Adrenal gland (tissue), 12 donors: ENCODE data around the gene CREG2. TPM values are rescaled to one million over a fixed set of nuclear protein-coding genes. Genes with fewer than 3 reads are reported as not detected.

Experiments
- DNase-seq, 7 donors: peaks; one replicate each; pipeline ENCODE4 v3.0.0-alpha.2; 2019 to 2020
- H3K27ac ChIP-seq, 5 donors: fragments of 200-600 bp; sonication (generic) in 4 of 5; 1 replicate in 3 of 5; 2 replicates in 2 of 5; pipeline versions ENCODE4 v1.5.1 to v1.8.0; 2016 to 2020; ENCODE audit warnings: mild to moderate bottlenecking in 1 of 5
- H3K27me3 ChIP-seq: fragments of 200-600 bp; 2 replicates; pipeline ENCODE4 v1.8.0; 2021
- H3K36me3 ChIP-seq, 2 donors: fragments of 200-600 bp; replicated peaks in 1 of 2; 1 replicate in 1 of 2; 2 replicates in 1 of 2; pipeline versions ENCODE4 v1.5.1 to v1.8.0; 2018 to 2022
- H3K4me1 ChIP-seq, 2 donors: fragments of 200-600 bp; replicated peaks in 1 of 2; 1 replicate in 1 of 2; 2 replicates in 1 of 2; pipeline versions ENCODE4 v1.5.1 to v1.8.0; 2018 to 2021
- H3K4me3 ChIP-seq, 4 donors: fragments of 200-600 bp; sonication (generic) in 3 of 4; one replicate each; pipeline ENCODE4 v1.5.1; 2016 to 2018
- H3K9me3 ChIP-seq, 3 donors: fragments of 200-600 bp; sonication (generic) in 1 of 3; replicated peaks in 1 of 3; 1 replicate in 2 of 3; 2 replicates in 1 of 3; pipeline versions ENCODE4 v1.5.1 to v1.8.0; 2016 to 2021
- POLR2A ChIP-seq, 2 donors: fragments of 450-650 bp; IDR thresholded peaks; one replicate each; pipeline ENCODE4 v1.6.1; 2017; ENCODE audit warnings: antibody characterized with exemption in 2 of 2, mild to moderate bottlenecking in 2 of 2, moderate library complexity in 1 of 2
- WGBS, 4 donors: extraction: QIAGEN DNeasy Blood & Tissue Kit in 2 of 4; methylation state at CpG; one replicate each; pipeline versions ENCODE4 v1.1.5 to v1.1.7; 2013 to 2017; 5-methylcytosine and 5-hydroxymethylcytosine counted together
- intact Hi-C, 2 donors: fragments of 100-400 bp; cut with DNase I; formaldehyde crosslinking; loops; one replicate each; pipeline versions ENCODE4 v1.14.1 to v1.15.0; 2022 to 2023
- polyA plus RNA-seq, 3 donors: library from polyadenylated mRNA; stranded (reverse); fragments of 200-250 nt in 2 of 3; fragments of 350-450 nt in 1 of 3; fragmentation: Illumina TruSeq in 1 of 3; extraction: RNeasy Lipid Tissue Mini Kit (QIAGEN cat#74804) in 1 of 3; gene quantifications; one replicate each; pipeline ENCODE4 v1.2.3, GENCODE V29; 2013 to 2014
- total RNA-seq, 9 donors: library from RNA; depleted of rRNA in 4 of 9; stranded (reverse); fragments of >200 nt in 4 of 9; fragments of 120-200 nt in 1 of 9; fragmentation: NEBNext Ultra II Directional in 1 of 9; extraction: Animal tissue kit (Norgen Biotek cat#: 25700) in 1 of 9; gene quantifications; one replicate each; pipeline versions ENCODE4 v1.1.0 to v1.2.4, GENCODE V29; 2013 to 2023
- TF ChIP-seq, protein P1 (sequence below), 6 experiments: fragments of 450-650 bp in 4 of 6; fragments of 200-600 bp in 2 of 6; sonication (generic) in 1 of 6; IDR thresholded peaks; 1 replicate in 5 of 6; 2 replicates in 1 of 6; pipeline versions ENCODE4 v1.5.1 to v1.8.0; 2016 to 2021; ENCODE audit warnings: antibody characterized with exemption in 6 of 6, mild to moderate bottlenecking in 2 of 6, moderate library complexity in 1 of 6
- donor health status: healthy with polysubstance abuse.
- donor health status: Bipolar disorder and iron deficiency.
- donor health status: DM: yes; HTN: yes; CAD: no.
- donor health status: DM: no; HTN: no; CAD: no.
- donor health status: DM: no; HTN: no; CAD: no.
- donor health status: DM: yes; HTN: yes; CAD: no.

The CREG2 gene
- total and polyA plus RNA-seq, 12 donors: 0.02 to 0.55 (median 0.26) TPM; not detected in 8

DNA sequence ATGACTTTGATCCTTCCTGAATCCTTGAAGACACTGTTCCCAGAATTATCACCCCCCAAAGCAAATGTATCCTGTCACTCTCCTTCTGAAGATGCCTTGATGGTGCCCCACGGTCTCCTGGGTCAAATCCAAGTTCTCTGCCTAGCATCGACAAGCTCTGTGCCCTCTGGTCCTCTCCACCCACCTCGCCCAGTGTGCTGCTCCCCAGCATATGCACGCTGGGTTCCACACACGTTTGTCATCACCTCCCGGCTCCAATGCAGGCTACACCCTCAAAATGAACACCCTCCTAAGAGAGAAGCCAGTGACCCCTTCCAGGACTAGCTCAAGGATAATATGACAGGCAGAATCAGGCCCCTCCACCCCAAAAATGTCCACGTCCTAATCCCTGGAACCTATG is 39.5 kb upstream of the CREG2 start:
- H3K4me1 ChIP-seq: no peaks in the 10 kb centered on the region
- intact Hi-C loops: loop anchor here in 1 of 2 donors (10.0 kb wide), 1 partner anchor 408 kb away; no protein-coding TSS in a partner anchor
- TF ChIP-seq POLR2A (IDR thresholded peaks at IDR 0.05): no peak
- TF ChIP-seq, protein P1, sequence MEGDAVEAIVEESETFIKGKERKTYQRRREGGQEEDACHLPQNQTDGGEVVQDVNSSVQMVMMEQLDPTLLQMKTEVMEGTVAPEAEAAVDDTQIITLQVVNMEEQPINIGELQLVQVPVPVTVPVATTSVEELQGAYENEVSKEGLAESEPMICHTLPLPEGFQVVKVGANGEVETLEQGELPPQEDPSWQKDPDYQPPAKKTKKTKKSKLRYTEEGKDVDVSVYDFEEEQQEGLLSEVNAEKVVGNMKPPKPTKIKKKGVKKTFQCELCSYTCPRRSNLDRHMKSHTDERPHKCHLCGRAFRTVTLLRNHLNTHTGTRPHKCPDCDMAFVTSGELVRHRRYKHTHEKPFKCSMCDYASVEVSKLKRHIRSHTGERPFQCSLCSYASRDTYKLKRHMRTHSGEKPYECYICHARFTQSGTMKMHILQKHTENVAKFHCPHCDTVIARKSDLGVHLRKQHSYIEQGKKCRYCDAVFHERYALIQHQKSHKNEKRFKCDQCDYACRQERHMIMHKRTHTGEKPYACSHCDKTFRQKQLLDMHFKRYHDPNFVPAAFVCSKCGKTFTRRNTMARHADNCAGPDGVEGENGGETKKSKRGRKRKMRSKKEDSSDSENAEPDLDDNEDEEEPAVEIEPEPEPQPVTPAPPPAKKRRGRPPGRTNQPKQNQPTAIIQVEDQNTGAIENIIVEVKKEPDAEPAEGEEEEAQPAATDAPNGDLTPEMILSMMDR (IDR thresholded peaks at IDR 0.05): no peak
- no peaks in the 10 kb centered on the region for H3K36me3 ChIP-seq
- H3K27me3 ChIP-seq: no peaks in the 10 kb centered on the region
- 74 to 89% (median 87%) methylated on average over 6 to 7 of the region's 7 CpGs for WGBS, 4 donors
- no peak overlapping the region for H3K4me3 ChIP-seq
- H3K27ac ChIP-seq: no peak overlapping the region
- H3K9me3 ChIP-seq: no peaks in the 10 kb centered on the region
- no peak for DNase-seq

DNA sequence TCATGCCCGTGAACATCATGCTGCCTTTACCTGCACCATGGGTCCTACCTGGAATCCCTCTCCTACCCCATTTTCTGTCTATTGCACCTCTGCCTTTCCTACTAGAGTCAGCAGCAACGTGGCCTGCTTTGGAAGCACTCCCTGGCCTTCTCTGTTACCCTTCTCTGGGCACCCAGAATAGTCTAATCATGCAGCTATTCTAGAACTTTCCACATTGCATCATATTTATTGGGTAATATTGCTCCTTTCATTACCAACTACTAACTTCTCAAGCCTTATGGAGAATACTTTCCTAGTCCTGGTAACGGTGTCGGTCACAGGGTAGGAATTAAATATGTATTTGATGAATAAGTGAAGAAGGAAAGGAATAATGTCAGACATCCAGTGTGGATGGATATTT is 33.3 kb upstream of the CREG2 start:
- H3K9me3 ChIP-seq: no peaks in the 10 kb centered on the region
- H3K4me3 ChIP-seq: no peak overlapping the region
- 75 to 84% (median 78%) methylated on average over 4 of the region's 4 CpGs for WGBS, 4 donors
- TF ChIP-seq POLR2A (IDR thresholded peaks at IDR 0.05): no peak
- TF ChIP-seq, protein P1 (IDR thresholded peaks at IDR 0.05): no peak
- no peaks in the 10 kb centered on the region for H3K36me3 ChIP-seq
- DNase-seq: no peak
- no peak overlapping the region for H3K27ac ChIP-seq
- intact Hi-C loops: loop anchor here in 1 of 2 donors (10.0 kb wide), 1 partner anchor 414 kb away; no protein-coding TSS in a partner anchor
- no peaks in the 10 kb centered on the region for H3K4me1 ChIP-seq
- H3K27me3 ChIP-seq: no peaks in the 10 kb centered on the region

DNA sequence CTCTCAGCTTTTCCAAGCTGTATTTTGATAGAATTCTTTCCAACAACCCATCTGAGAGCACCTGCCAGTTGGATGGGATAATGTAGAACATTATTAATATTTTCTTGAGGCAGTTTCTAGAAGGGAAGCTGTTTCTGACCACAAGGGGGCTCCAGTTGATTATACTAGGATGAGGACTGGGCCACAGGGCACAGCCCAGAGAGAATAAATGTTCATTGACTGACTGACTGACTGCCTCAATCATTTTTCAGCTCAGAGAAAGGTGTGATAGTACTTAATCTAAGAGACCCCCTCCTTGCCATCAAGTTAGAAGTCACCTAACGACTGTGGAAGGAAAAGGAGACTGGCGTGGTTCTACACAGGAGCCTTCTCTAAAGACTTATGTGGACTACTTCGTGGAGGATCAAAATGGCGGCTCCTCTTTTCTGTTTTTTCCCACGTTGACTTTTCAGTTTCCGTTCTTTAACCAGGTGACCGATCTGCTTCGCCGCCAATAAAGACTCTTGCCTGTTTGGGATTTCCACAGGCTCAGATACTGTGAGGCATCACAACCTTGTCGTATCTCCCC is 31.9 kb upstream of the CREG2 start:
- intact Hi-C loops: loop anchor here (10.0 kb wide), 2 partner anchors 276 to 426 kb away; partner anchors contain the start of gene MAP4K4 (in 1 of the 2)
- Histone ChIP-seq H3K27ac (no peak overlapping the region), H3K9me3 (no peaks in the 10 kb centered on the region), H3K4me3 (no peak overlapping the region), H3K4me1 (no peaks in the 10 kb centered on the region), H3K36me3 (no peaks in the 10 kb centered on the region), H3K27me3 (no peaks in the 10 kb centered on the region)
- peak; percentile 33 to 74 (median 49) for DNase-seq
- TF ChIP-seq POLR2A (IDR thresholded peaks at IDR 0.05): no peak
- TF ChIP-seq, protein P1 (IDR thresholded peaks at IDR 0.05): peak; percentile 48 to 69 (median 64)
- 83 to 89% (median 86%) methylated on average over 10 of the region's 10 CpGs for WGBS, 4 donors

DNA sequence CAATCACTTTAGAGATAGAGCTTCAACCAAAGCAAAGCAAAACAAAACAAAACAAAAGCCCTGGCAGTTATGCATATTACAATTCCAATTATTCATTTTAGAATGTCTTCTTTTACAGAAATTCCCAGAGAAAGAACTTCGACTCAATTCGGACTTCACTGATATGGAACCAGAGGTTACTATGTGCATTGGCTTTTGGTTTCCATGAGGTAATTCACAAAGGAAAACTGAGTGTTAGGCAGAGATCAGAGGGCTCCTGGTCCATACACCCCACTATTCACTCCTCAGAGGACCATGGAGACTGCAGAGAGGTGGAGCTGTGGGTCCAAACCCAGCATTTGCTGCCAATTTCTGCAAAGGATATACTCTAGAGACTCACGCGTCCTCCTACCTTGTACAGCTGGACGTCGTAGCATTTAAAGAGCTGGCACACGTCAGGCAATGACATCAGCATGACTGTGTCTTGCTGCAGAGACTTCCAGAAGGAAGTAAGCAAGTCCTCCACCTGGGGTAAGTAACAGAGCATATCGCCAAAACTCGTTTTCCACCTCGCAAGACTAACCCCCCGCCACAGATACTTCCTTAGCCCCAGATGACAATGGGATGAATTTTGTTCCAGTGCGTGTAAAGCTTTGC is 31.3 kb upstream of the CREG2 start:
- intact Hi-C loops: loop anchor here (10.0 kb wide), 2 partner anchors 276 to 426 kb away; partner anchors contain the start of gene MAP4K4 (in 1 of the 2)
- DNase-seq: no peak
- Histone ChIP-seq H3K36me3 (no peaks in the 10 kb centered on the region), H3K27ac (no peak overlapping the region), H3K9me3 (no peaks in the 10 kb centered on the region), H3K27me3 (no peaks in the 10 kb centered on the region), H3K4me1 (no peaks in the 10 kb centered on the region), H3K4me3 (no peak overlapping the region)
- no peak for TF ChIP-seq POLR2A (IDR thresholded peaks at IDR 0.05)
- TF ChIP-seq, protein P1 (IDR thresholded peaks at IDR 0.05): no peak
- 67 to 73% (median 69%) methylated on average over 12 of the region's 12 CpGs for WGBS, 4 donors
